GM23248 (cell line): ENCODE results near the gene INKA2.

ENCODE experiments used
- EZH2 ChIP-seq: fragments of 200-600 bp; sonication (generic); IDR thresholded peaks from 2 replicates; pipeline ENCODE4 v1.6.1; 2018; ENCODE audit warnings: antibody characterized with exemption, mild to moderate bottlenecking; ENCODE audit not compliant: insufficient read depth, poor library complexity, severe bottlenecking
- EZH2phosphoT487 ChIP-seq: fragments of 200-600 bp; sonication (generic); IDR thresholded peaks from 2 replicates; pipeline ENCODE4 v1.6.1; 2018; ENCODE audit warnings: antibody characterized with exemption, moderate library complexity, mild to moderate bottlenecking, low read depth; ENCODE audit not compliant: insufficient read depth

GRCh38 chr1:111731956-111732355 is 7.2 kb downstream of the INKA2 start:
- TF ChIP-seq EZH2 (no peak), EZH2phosphoT487 (no peak)
